ENCODE measurements around the gene NKX3-2. TPM values are rescaled to one million over a fixed set of nuclear protein-coding genes. Genes with fewer than 3 reads are reported as not detected.

The NKX3-2 gene
- total and polyA plus RNA-seq, 9 of the 15 experiments (the other 6 are each of a cell fraction or from before 2014, with no cell fraction given): 0.03 to 0.81 (median 0.27) TPM; not detected in 1

DNA sequence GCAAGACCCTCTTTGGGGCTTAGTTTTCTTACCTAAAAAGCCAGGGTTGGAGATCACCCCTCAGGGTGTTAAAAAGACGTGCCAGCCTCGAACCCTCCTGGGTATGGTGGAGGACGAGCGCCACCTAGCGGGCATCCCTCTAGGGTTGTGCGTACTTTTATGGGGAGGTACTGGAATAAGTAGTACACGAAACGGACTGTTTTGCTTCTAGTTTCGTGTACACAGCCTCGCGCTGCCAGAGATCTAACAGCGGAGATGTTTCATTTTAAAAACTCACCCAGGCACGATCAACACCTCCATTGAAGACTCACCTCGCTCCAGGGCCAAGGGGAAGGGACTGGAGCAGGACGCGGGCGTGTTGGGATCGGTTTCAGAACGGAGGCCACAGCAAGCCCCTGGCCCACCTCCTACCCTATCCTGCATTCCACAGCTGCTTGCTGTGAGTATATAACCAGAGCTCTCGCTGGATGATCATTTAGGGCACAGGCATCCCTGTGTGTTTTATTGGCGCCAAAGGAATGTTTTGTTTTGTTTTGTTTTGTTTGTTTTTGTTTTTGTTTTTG is 4.8 kb upstream of the NKX3-2 start (continued):
- TF ChIP-seq, protein P1, sequence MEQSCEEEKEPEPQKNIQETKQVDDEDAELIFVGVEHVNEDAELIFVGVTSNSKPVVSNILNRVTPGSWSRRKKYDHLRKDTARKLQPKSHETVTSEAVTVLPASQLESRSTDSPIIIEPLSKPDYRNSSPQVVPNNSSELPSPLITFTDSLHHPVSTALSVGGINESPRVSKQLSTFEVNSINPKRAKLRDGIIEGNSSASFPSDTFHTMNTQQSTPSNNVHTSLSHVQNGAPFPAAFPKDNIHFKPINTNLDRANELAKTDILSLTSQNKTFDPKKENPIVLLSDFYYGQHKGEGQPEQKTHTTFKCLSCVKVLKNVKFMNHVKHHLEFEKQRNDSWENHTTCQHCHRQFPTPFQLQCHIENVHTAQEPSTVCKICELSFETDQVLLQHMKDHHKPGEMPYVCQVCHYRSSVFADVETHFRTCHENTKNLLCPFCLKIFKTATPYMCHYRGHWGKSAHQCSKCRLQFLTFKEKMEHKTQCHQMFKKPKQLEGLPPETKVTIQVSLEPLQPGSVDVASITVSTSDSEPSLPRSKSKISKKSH (CRISPR knock-in tag; IDR thresholded peaks at IDR 0.05): no peak
- no peak for TF ChIP-seq RBM14 (IDR thresholded peaks at IDR 0.05; ENCODE audit: borderline replicate concordance, insufficient read depth, low read depth, low read length)
- TF ChIP-seq, protein P2, sequence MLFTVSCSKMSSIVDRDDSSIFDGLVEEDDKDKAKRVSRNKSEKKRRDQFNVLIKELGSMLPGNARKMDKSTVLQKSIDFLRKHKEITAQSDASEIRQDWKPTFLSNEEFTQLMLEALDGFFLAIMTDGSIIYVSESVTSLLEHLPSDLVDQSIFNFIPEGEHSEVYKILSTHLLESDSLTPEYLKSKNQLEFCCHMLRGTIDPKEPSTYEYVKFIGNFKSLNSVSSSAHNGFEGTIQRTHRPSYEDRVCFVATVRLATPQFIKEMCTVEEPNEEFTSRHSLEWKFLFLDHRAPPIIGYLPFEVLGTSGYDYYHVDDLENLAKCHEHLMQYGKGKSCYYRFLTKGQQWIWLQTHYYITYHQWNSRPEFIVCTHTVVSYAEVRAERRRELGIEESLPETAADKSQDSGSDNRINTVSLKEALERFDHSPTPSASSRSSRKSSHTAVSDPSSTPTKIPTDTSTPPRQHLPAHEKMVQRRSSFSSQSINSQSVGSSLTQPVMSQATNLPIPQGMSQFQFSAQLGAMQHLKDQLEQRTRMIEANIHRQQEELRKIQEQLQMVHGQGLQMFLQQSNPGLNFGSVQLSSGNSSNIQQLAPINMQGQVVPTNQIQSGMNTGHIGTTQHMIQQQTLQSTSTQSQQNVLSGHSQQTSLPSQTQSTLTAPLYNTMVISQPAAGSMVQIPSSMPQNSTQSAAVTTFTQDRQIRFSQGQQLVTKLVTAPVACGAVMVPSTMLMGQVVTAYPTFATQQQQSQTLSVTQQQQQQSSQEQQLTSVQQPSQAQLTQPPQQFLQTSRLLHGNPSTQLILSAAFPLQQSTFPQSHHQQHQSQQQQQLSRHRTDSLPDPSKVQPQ (CRISPR knock-in tag; IDR thresholded peaks at IDR 0.05; ENCODE audit: borderline replicate concordance): no peak
- TF ChIP-seq SMARCC2 (IDR thresholded peaks at IDR 0.05; ENCODE audit: low read depth): no peak
- no peak for TF ChIP-seq GABPB1 (CRISPR knock-in tag; IDR thresholded peaks at IDR 0.05)
- TF ChIP-seq ZNF57 (CRISPR knock-in tag; IDR thresholded peaks at IDR 0.05): no peak
- TF ChIP-seq, protein P3, sequence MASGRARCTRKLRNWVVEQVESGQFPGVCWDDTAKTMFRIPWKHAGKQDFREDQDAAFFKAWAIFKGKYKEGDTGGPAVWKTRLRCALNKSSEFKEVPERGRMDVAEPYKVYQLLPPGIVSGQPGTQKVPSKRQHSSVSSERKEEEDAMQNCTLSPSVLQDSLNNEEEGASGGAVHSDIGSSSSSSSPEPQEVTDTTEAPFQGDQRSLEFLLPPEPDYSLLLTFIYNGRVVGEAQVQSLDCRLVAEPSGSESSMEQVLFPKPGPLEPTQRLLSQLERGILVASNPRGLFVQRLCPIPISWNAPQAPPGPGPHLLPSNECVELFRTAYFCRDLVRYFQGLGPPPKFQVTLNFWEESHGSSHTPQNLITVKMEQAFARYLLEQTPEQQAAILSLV (tag; IDR thresholded peaks at IDR 0.05): no peak
- TF ChIP-seq ZKSCAN1 (IDR thresholded peaks at IDR 0.05; ENCODE audit: low read depth, low read length): no peak
- TF ChIP-seq ZC3H8 (IDR thresholded peaks at IDR 0.05): no peak
- TF ChIP-seq YBX1 (IDR thresholded peaks at IDR 0.05): no peak
- TF ChIP-seq ARNT (IDR thresholded peaks at IDR 0.05): 0 out of 4 replicates have a peak, but pooled peaks of 1 of the 2 experiments have one; percentile 4
- no peak for TF ChIP-seq ZFPM2 (CRISPR knock-in tag; IDR thresholded peaks at IDR 0.05)
- TF ChIP-seq ZNF354B (CRISPR knock-in tag; IDR thresholded peaks at IDR 0.05): no peak
- TF ChIP-seq KDM1A (IDR thresholded peaks at IDR 0.05): peak in 1 of 2 experiments; percentile 87; a peak in 2 of 4 replicates
- no peak for TF ChIP-seq PHTF2 (CRISPR knock-in tag; IDR thresholded peaks at IDR 0.05)
- no peak for TF ChIP-seq MTA2 (IDR thresholded peaks at IDR 0.05; ENCODE audit: low read depth)
- no peak for TF ChIP-seq POLR2B (IDR thresholded peaks at IDR 0.05; ENCODE audit: low read depth, partially characterized antibody)
- TF ChIP-seq CHD4 (IDR thresholded peaks at IDR 0.05; ENCODE audit: insufficient read depth, insufficient replicate concordance, low read depth, low read length, poor library complexity, severe bottlenecking): no peak
